Gastroesophageal sphincter (tissue), 4 donors: ENCODE data around the gene PRSS22. TPM values are rescaled to one million over a fixed set of nuclear protein-coding genes. Genes with fewer than 3 reads are reported as not detected.

Experiments
- ATAC-seq: fragments of 150-250 bp; one replicate; pipeline ENCODE4 v1.9.1; 2016; ENCODE audit warnings: mild to moderate bottlenecking, moderate library complexity
- H3K27ac ChIP-seq, 4 donors: fragments of 200-600 bp; sonication (generic) in 3 of 4; 1 replicate in 3 of 4; 2 replicates in 1 of 4; pipeline ENCODE4 v1.5.1; 2016 to 2019
- H3K27me3 ChIP-seq: fragments of 200-600 bp; sonication (generic); one replicate; pipeline ENCODE4 v1.5.1; 2019
- H3K36me3 ChIP-seq, 2 donors: fragments of 200-600 bp; sonication (generic); one replicate each; pipeline ENCODE4 v1.5.1; 2019; ENCODE audit warnings: control low read depth in 1 of 2
- H3K4me1 ChIP-seq, 3 donors: fragments of 200-600 bp; sonication (generic); 1 replicate in 2 of 3; 2 replicates in 1 of 3; pipeline ENCODE4 v1.5.1; 2016 to 2019; ENCODE audit warnings: control low read depth in 2 of 3
- H3K4me3 ChIP-seq, 2 donors: fragments of 200-600 bp; sonication (generic); one replicate each; pipeline ENCODE4 v1.5.1; 2019; ENCODE audit warnings: mild to moderate bottlenecking in 1 of 2, moderate library complexity in 1 of 2
- H3K9me3 ChIP-seq, 3 donors: fragments of 200-600 bp; sonication (generic); one replicate each; pipeline ENCODE4 v1.5.1; 2017 to 2019; ENCODE audit warnings: control low read depth in 2 of 3
- CTCF ChIP-seq, 4 experiments: fragments of 200-600 bp in 2 of 4; fragments of 450-650 bp in 2 of 4; sonication (generic) in 1 of 4; IDR thresholded peaks; one replicate each; pipeline ENCODE4 v1.5.1; 2017 to 2019; ENCODE audit warnings: antibody characterized with exemption in 4 of 4, mild to moderate bottlenecking in 2 of 4, moderate library complexity in 2 of 4
- EP300 ChIP-seq: sonication (generic); formaldehyde crosslinking; IDR thresholded peaks from one replicate; pipeline ENCODE4 v1.6.1; 2017; ENCODE audit warnings: antibody characterized with exemption, mild to moderate bottlenecking
- POLR2A ChIP-seq, 2 donors: fragments of 450-650 bp; IDR thresholded peaks; one replicate each; pipeline ENCODE4 v1.6.1; 2017; ENCODE audit warnings: antibody characterized with exemption in 2 of 2, mild to moderate bottlenecking in 2 of 2, moderate library complexity in 1 of 2
- POLR2AphosphoS5 ChIP-seq: sonication (generic); formaldehyde crosslinking; IDR thresholded peaks from one replicate; pipeline ENCODE4 v1.6.1; 2017; ENCODE audit warnings: antibody characterized with exemption
- whole genome bisulfite sequencing, 2 donors: methylation state at CpG; one replicate each; pipeline ENCODE4 v1.1.5; 2018; ENCODE audit warnings: low coverage in 1 of 2; 5-methylcytosine and 5-hydroxymethylcytosine counted together
- total RNA-seq, 4 donors: library from RNA; depleted of rRNA; stranded (reverse); fragments of >200 nt; gene quantifications; one replicate each; pipeline ENCODE4 v1.1.0, GENCODE V29; 2016

Gene PRSS22
- total RNA-seq, 4 donors from 2014 or later: 1.0 to 2.7 TPM; not detected in 2

- Histone ChIP-seq H3K4me1 (peaks cover 0 to 10% (median 0%) of the 10 kb centered on the region in 3 donors), H3K36me3 (no peaks in the 10 kb centered on the region), H3K27me3 (peaks cover 93% of the 10 kb centered on the region), H3K27ac (no peak overlapping the region), H3K4me3 (no peak overlapping the region), H3K9me3 (peaks cover 0 to 25% (median 0%) of the 10 kb centered on the region in 3 donors)
- no peak for TF ChIP-seq POLR2AphosphoS5
- no peak for TF ChIP-seq CTCF (IDR thresholded peaks at IDR 0.05)
- TF ChIP-seq EP300: no peak
- TF ChIP-seq POLR2A (IDR thresholded peaks at IDR 0.05): no peak
- ATAC-seq: no peak
- WGBS, 2 donors: no CpG with 5 or more reads among the region's 6 CpGs
Measured at GRCh38 chr16:2855536-2855935, 2.4 kb downstream of the PRSS22 start.

- peaks cover 0 to 10% (median 0%) of the 10 kb centered on the region in 3 donors for H3K4me1 ChIP-seq
- H3K27ac ChIP-seq: no peak overlapping the region
- H3K27me3 ChIP-seq: peaks cover 93% of the 10 kb centered on the region
- no peak overlapping the region for H3K4me3 ChIP-seq
- 32 to 48% methylated on average over 3 to 4 of the region's 5 CpGs for WGBS, 2 donors
- no peaks in the 10 kb centered on the region for H3K36me3 ChIP-seq
- ATAC-seq: no peak
- no peak for TF ChIP-seq POLR2AphosphoS5
- TF ChIP-seq POLR2A (IDR thresholded peaks at IDR 0.05): no peak
- TF ChIP-seq CTCF (IDR thresholded peaks at IDR 0.05): no peak
- TF ChIP-seq EP300: no peak
- peaks cover 0 to 18% (median 0%) of the 10 kb centered on the region in 3 donors for H3K9me3 ChIP-seq
Measured at GRCh38 chr16:2854700-2855309, 3.2 kb downstream of the PRSS22 start.

- H3K4me3 ChIP-seq: no peak overlapping the region
- ATAC-seq: no peak
- peaks cover 93% of the 10 kb centered on the region for H3K27me3 ChIP-seq
- whole genome bisulfite sequencing, 2 donors: 72 to 89% methylated on average over 2 to 3 of the region's 18 CpGs
- H3K4me1 ChIP-seq: peaks cover 0 to 10% (median 0%) of the 10 kb centered on the region in 3 donors
- H3K36me3 ChIP-seq: no peaks in the 10 kb centered on the region
- peaks cover 0 to 18% (median 0%) of the 10 kb centered on the region in 3 donors for H3K9me3 ChIP-seq
- no peak for TF ChIP-seq CTCF (IDR thresholded peaks at IDR 0.05)
- TF ChIP-seq POLR2AphosphoS5: no peak
- TF ChIP-seq EP300: no peak
- no peak overlapping the region for H3K27ac ChIP-seq
Measured at GRCh38 chr16:2853531-2854073, 4.4 kb downstream of the PRSS22 start.

- ATAC-seq: no peak
- H3K4me3 ChIP-seq: no peak overlapping the region
- H3K27me3 ChIP-seq: peaks cover 92% of the 10 kb centered on the region
- TF ChIP-seq POLR2A (IDR thresholded peaks at IDR 0.05) (no peak), CTCF (IDR thresholded peaks at IDR 0.05) (no peak), EP300 (no peak), POLR2AphosphoS5 (no peak)
- no peaks in the 10 kb centered on the region for H3K36me3 ChIP-seq
- 32% methylated on average over 9 of the region's 56 CpGs; no CpG with 5 or more reads in 1 of the 2 donors for WGBS, 2 donors
- peaks cover 0 to 6% (median 0%) of the 10 kb centered on the region in 3 donors for H3K4me1 ChIP-seq
- H3K27ac ChIP-seq: no peak overlapping the region
- peaks cover 0 to 23% (median 0%) of the 10 kb centered on the region in 3 donors for H3K9me3 ChIP-seq
Measured at GRCh38 chr16:2852731-2853507, 5.1 kb downstream of the PRSS22 start.
